Endothelial cell (in vitro differentiated cells): Measurements from ENCODE around the gene MRPS10. TPM values are rescaled to one million over a fixed set of nuclear protein-coding genes. Genes with fewer than 3 reads are reported as not detected.

Experiments
- DNase-seq: peaks from one replicate; pipeline ENCODE4 v3.0.0; 2021; ENCODE audit warnings: low spot score
- H3K27ac Mint-ChIP-seq: one replicate; pipeline ENCODE4 v1.8.0; 2021; ENCODE audit warnings: mixed read lengths, inconsistent platforms; ENCODE audit not compliant: unreplicated experiment
- H3K27me3 Mint-ChIP-seq: one replicate; pipeline ENCODE4 v1.8.0; 2021; ENCODE audit warnings: mild to moderate bottlenecking, moderate library complexity, mixed read lengths, inconsistent platforms; ENCODE audit not compliant: unreplicated experiment
- H3K36me3 Mint-ChIP-seq: one replicate; pipeline ENCODE4 v1.8.0; 2021; ENCODE audit warnings: mild to moderate bottlenecking, low read depth, mixed read lengths, inconsistent platforms; ENCODE audit not compliant: unreplicated experiment
- H3K4me1 Mint-ChIP-seq: one replicate; pipeline ENCODE4 v1.8.0; 2021; ENCODE audit warnings: mild to moderate bottlenecking, mixed read lengths, inconsistent platforms; ENCODE audit not compliant: unreplicated experiment
- H3K4me3 Mint-ChIP-seq: one replicate; pipeline ENCODE4 v1.8.0; 2021; ENCODE audit warnings: mild to moderate bottlenecking, mixed read lengths, inconsistent platforms; ENCODE audit not compliant: unreplicated experiment
- H3K9me3 Mint-ChIP-seq: one replicate; pipeline ENCODE4 v1.8.0; 2021; ENCODE audit warnings: mixed read lengths, inconsistent platforms; ENCODE audit not compliant: unreplicated experiment
- CTCF ChIP-seq: fragments of 200-600 bp; sonication (generic); IDR thresholded peaks from one replicate; pipeline ENCODE4 v1.5.0; 2021; ENCODE audit warnings: antibody characterized with exemption; ENCODE audit not compliant: unreplicated experiment
- total RNA-seq: library from RNA; stranded (reverse); fragmentation: NEBNext Ultra II Directional; extraction: Animal tissue kit (Norgen Biotek cat#: 25700); gene quantifications from one replicate; pipeline ENCODE4 v1.2.1, GENCODE V29; 2021; ENCODE audit not compliant: unreplicated experiment

MRPS10 gene
- total RNA-seq, 1 donor from 2014 or later: 21.9 TPM

GRCh38 chr6:42190554-42191183 lies 27.0 kb downstream of the MRPS10 start:
- Mint-ChIP-seq H3K4me1 (no peaks in the 10 kb centered on the region), H3K9me3 (no peaks in the 10 kb centered on the region), H3K36me3 (no peaks in the 10 kb centered on the region), H3K27me3 (peaks cover 3% of the 10 kb centered on the region), H3K4me3 (no peak overlapping the region), H3K27ac (no peak overlapping the region)
- TF ChIP-seq CTCF: no peak
- DNase-seq: no peak

- H3K27me3 Mint-ChIP-seq: peaks cover 1% of the 10 kb centered on the region
- no peaks in the 10 kb centered on the region for H3K36me3 Mint-ChIP-seq
- no peaks in the 10 kb centered on the region for H3K9me3 Mint-ChIP-seq
- no peaks in the 10 kb centered on the region for H3K4me1 Mint-ChIP-seq
- no peak overlapping the region for H3K27ac Mint-ChIP-seq
- no peak for TF ChIP-seq CTCF
- no peak for DNase-seq
- no peak overlapping the region for H3K4me3 Mint-ChIP-seq
Measured at GRCh38 chr6:42188406-42188805, 29.3 kb downstream of the MRPS10 start.

- Mint-ChIP-seq H3K4me1 (no peaks in the 10 kb centered on the region), H3K4me3 (no peak overlapping the region), H3K36me3 (no peaks in the 10 kb centered on the region), H3K27me3 (peaks cover 1% of the 10 kb centered on the region), H3K9me3 (no peaks in the 10 kb centered on the region), H3K27ac (no peak overlapping the region)
- TF ChIP-seq CTCF: no peak
- no peak for DNase-seq
Measured at GRCh38 chr6:42185597-42185996, 32.1 kb downstream of the MRPS10 start.

- Mint-ChIP-seq H3K27me3 (peaks cover 1% of the 10 kb centered on the region), H3K4me1 (no peaks in the 10 kb centered on the region), H3K4me3 (no peak overlapping the region), H3K9me3 (no peaks in the 10 kb centered on the region), H3K36me3 (no peaks in the 10 kb centered on the region), H3K27ac (no peak overlapping the region)
- no peak for TF ChIP-seq CTCF
- DNase-seq: no peak
Measured at GRCh38 chr6:42184475-42184874, 33.2 kb downstream of the MRPS10 start.

GRCh38 chr6:42182101-42182500 lies 35.6 kb downstream of the MRPS10 start:
- H3K4me3 Mint-ChIP-seq: no peak overlapping the region
- no peaks in the 10 kb centered on the region for H3K9me3 Mint-ChIP-seq
- peaks cover 3% of the 10 kb centered on the region for H3K36me3 Mint-ChIP-seq
- TF ChIP-seq CTCF: no peak
- no peak overlapping the region for H3K27ac Mint-ChIP-seq
- no peaks in the 10 kb centered on the region for H3K27me3 Mint-ChIP-seq
- no peak for DNase-seq
- no peaks in the 10 kb centered on the region for H3K4me1 Mint-ChIP-seq
